Measurements from ENCODE around the gene MSI2. TPM values are rescaled to one million over a fixed set of nuclear protein-coding genes. Genes with fewer than 3 reads are reported as not detected.

The MSI2 gene
- total RNA-seq, 1 donor, result 23.2 TPM

GRCh38 chr17:57357830-57358430 is 101.6 kb downstream of the MSI2 start:
- Histone ChIP-seq H3K79me2 (ENCODE audit: insufficient read depth, low read length) (no peaks in the 10 kb centered on the region), H3K27ac (ENCODE audit: low read depth, low read length) (no peak overlapping the region), H3K9me3 (ENCODE audit: low read depth, low read length) (no peaks in the 10 kb centered on the region), H3K36me3 (ENCODE audit: insufficient read depth, low read length) (no peaks in the 10 kb centered on the region), H4K20me1 (ENCODE audit: insufficient read depth, low read length) (peaks cover 6% of the 10 kb centered on the region), H3K4me2 (ENCODE audit: insufficient read depth, low read length) (no peak overlapping the region), H3K4me1 (ENCODE audit: insufficient read depth, low read length) (no peaks in the 10 kb centered on the region), H2AFZ (ENCODE audit: low read length) (no peak overlapping the region), H3K27me3 (ENCODE audit: insufficient read depth, low read length) (no peaks in the 10 kb centered on the region), H3K4me3 (ENCODE audit: insufficient read depth, low read length) (no peak overlapping the region)
- TF ChIP-seq CTCF (IDR thresholded peaks at IDR 0.05; ENCODE audit: extremely low read depth, low read depth, low read length), result no peak
- DNase-seq (ENCODE audit: insufficient read length, low spot score, missing footprints), result no peak

DNA sequence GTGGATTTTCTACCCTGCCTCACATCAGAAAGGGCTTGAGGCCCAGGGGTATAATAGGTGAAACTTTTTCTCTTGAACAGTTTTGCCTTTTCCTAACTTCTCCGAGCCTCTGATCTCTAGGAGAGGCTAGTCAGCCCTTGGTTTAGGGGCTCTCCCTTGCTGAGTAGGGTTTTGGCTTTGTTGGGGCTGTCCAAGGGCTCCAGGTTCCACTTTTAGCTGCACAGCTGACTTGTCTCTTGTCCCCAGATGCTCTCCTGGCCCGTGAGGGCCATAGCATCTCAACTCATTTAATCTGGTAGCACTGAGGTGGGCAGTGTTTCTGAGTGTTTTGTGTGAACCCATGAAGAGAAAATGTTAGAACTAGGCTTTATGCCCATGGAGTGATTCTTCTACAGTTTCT is 103.9 kb downstream of the MSI2 start:
- H3K4me1 ChIP-seq (ENCODE audit: insufficient read depth, low read length), result no peaks in the 10 kb centered on the region
- no peaks in the 10 kb centered on the region for H3K9me3 ChIP-seq (ENCODE audit: low read depth, low read length)
- TF ChIP-seq CTCF (IDR thresholded peaks at IDR 0.05; ENCODE audit: extremely low read depth, low read depth, low read length), result no peak
- H3K27ac ChIP-seq (ENCODE audit: low read depth, low read length), result no peak overlapping the region
- no peak overlapping the region for H2AFZ ChIP-seq (ENCODE audit: low read length)
- H3K79me2 ChIP-seq (ENCODE audit: insufficient read depth, low read length), result no peaks in the 10 kb centered on the region
- no peak overlapping the region for H3K4me2 ChIP-seq (ENCODE audit: insufficient read depth, low read length)
- DNase-seq (ENCODE audit: insufficient read length, low spot score, missing footprints), result no peak
- H3K4me3 ChIP-seq (ENCODE audit: insufficient read depth, low read length), result no peak overlapping the region
- H3K27me3 ChIP-seq (ENCODE audit: insufficient read depth, low read length), result no peaks in the 10 kb centered on the region
- H4K20me1 ChIP-seq (ENCODE audit: insufficient read depth, low read length), result peaks cover 6% of the 10 kb centered on the region
- H3K36me3 ChIP-seq (ENCODE audit: insufficient read depth, low read length), result no peaks in the 10 kb centered on the region

- H2AFZ ChIP-seq (ENCODE audit: low read length), result no peak overlapping the region
- no peaks in the 10 kb centered on the region for H3K36me3 ChIP-seq (ENCODE audit: insufficient read depth, low read length)
- no peaks in the 10 kb centered on the region for H3K27me3 ChIP-seq (ENCODE audit: insufficient read depth, low read length)
- no peak for DNase-seq (ENCODE audit: insufficient read length, low spot score, missing footprints)
- H3K4me3 ChIP-seq (ENCODE audit: insufficient read depth, low read length), result no peak overlapping the region
- H3K9me3 ChIP-seq (ENCODE audit: low read depth, low read length), result no peaks in the 10 kb centered on the region
- no peaks in the 10 kb centered on the region for H3K4me1 ChIP-seq (ENCODE audit: insufficient read depth, low read length)
- H3K4me2 ChIP-seq (ENCODE audit: insufficient read depth, low read length), result no peak overlapping the region
- peaks cover 6% of the 10 kb centered on the region for H4K20me1 ChIP-seq (ENCODE audit: insufficient read depth, low read length)
- no peak for TF ChIP-seq CTCF (IDR thresholded peaks at IDR 0.05; ENCODE audit: extremely low read depth, low read depth, low read length)
- H3K79me2 ChIP-seq (ENCODE audit: insufficient read depth, low read length), result no peaks in the 10 kb centered on the region
- no peak overlapping the region for H3K27ac ChIP-seq (ENCODE audit: low read depth, low read length)
These were observed 106.7 kb downstream of the MSI2 start for GRCh38 chr17:57362797-57363556.

DNA sequence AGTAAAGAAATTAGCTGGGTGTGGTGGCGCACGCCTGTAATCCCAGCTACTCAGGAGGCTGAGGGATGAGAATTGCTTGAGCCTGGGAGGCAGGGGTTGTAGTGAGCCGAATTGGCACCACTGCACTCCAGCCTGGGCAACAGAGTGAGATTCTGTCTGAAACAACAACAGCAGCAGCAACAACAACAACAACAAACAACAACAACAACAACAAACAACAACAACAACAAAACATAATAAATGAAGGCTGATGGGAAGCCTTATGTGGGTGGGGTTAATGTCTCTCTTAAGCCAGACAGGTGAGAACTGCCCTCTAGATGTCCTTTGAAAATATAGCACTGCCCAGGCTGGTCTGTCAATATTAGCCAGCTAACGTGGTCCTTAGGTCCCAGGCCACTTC is 107.3 kb downstream of the MSI2 start:
- no peak for DNase-seq (ENCODE audit: insufficient read length, low spot score, missing footprints)
- H3K27ac ChIP-seq (ENCODE audit: low read depth, low read length), result no peak overlapping the region
- no peaks in the 10 kb centered on the region for H3K4me1 ChIP-seq (ENCODE audit: insufficient read depth, low read length)
- no peaks in the 10 kb centered on the region for H3K9me3 ChIP-seq (ENCODE audit: low read depth, low read length)
- no peaks in the 10 kb centered on the region for H3K27me3 ChIP-seq (ENCODE audit: insufficient read depth, low read length)
- H2AFZ ChIP-seq (ENCODE audit: low read length), result no peak overlapping the region
- H3K36me3 ChIP-seq (ENCODE audit: insufficient read depth, low read length), result no peaks in the 10 kb centered on the region
- H3K4me2 ChIP-seq (ENCODE audit: insufficient read depth, low read length), result no peak overlapping the region
- no peak overlapping the region for H3K4me3 ChIP-seq (ENCODE audit: insufficient read depth, low read length)
- H4K20me1 ChIP-seq (ENCODE audit: insufficient read depth, low read length), result peaks cover 6% of the 10 kb centered on the region
- no peaks in the 10 kb centered on the region for H3K79me2 ChIP-seq (ENCODE audit: insufficient read depth, low read length)
- no peak for TF ChIP-seq CTCF (IDR thresholded peaks at IDR 0.05; ENCODE audit: extremely low read depth, low read depth, low read length)
